Muscle layer of colon (tissue), 2 donors: Measurements from ENCODE around the gene C1QTNF12.
"Not testable (repeated sequence)": the region's sequence is repeated elsewhere in the genome, so short reads cannot be mapped to it uniquely, and the experiment has no call there.

Source experiments
- H3K27ac ChIP-seq: one replicate; pipeline ENCODE4 v1.7.0; 2013; ENCODE audit warnings: low read depth, mild to moderate bottlenecking, low read length, moderate library complexity
- H3K27me3 ChIP-seq, 2 donors: one replicate each; pipeline ENCODE4 v1.7.0; 2013; ENCODE audit warnings: low read length in 2 of 2, mild to moderate bottlenecking in 2 of 2; ENCODE audit not compliant: insufficient read depth in 2 of 2, control insufficient read depth in 1 of 2
- H3K36me3 ChIP-seq: one replicate; pipeline ENCODE4 v1.7.0; 2013; ENCODE audit warnings: mild to moderate bottlenecking, low read length; ENCODE audit not compliant: insufficient read depth
- H3K4me1 ChIP-seq: one replicate; pipeline ENCODE4 v1.7.0; 2013; ENCODE audit warnings: mild to moderate bottlenecking, low read length; ENCODE audit not compliant: insufficient read depth
- H3K4me3 ChIP-seq, 2 donors: one replicate each; pipeline ENCODE4 v1.7.0; 2013; ENCODE audit warnings: low read length in 2 of 2, low read depth in 1 of 2, mild to moderate bottlenecking in 1 of 2, moderate library complexity in 1 of 2
- H3K9ac ChIP-seq: one replicate; pipeline ENCODE4 v1.7.0; 2013; ENCODE audit warnings: low read length
- H3K9me3 ChIP-seq: one replicate; pipeline ENCODE4 v1.7.0; 2013; ENCODE audit warnings: mild to moderate bottlenecking, low read length
- donor health status: abdominal sarcoma.
- donor health status: Adenocarcinoma of cecum.

The C1QTNF12 gene

DNA sequence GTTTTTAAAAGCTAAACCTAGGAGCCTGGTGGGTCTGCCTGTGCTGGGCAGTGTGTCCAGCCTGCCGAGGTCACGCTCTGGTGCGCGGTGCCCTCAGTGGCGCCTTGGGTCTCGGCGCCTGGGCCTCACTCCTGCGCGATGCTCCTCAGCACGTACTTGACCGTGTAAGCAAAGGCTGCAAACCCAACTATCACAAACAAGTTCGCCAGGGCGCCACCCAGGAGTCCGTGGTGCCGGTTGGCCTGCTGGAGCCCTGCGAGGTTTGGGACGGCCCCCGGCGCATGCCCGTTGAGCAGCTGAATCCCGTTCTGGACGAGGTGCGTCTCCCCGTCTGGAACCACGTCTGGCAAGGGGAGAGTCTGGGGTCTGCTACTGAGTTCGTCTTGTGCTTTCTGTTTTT, 8.6 kb upstream of the C1QTNF12 start:
- no peaks in the 10 kb centered on the region for H3K9me3 ChIP-seq
- peaks cover 28% of the 10 kb centered on the region for H3K36me3 ChIP-seq
- no peak overlapping the region for H3K9ac ChIP-seq
- H3K4me3 ChIP-seq, result no peak overlapping the region
- no peak overlapping the region for H3K27ac ChIP-seq
- H3K4me1 ChIP-seq, result no peaks in the 10 kb centered on the region
- no peaks in the 10 kb centered on the region for H3K27me3 ChIP-seq

DNA sequence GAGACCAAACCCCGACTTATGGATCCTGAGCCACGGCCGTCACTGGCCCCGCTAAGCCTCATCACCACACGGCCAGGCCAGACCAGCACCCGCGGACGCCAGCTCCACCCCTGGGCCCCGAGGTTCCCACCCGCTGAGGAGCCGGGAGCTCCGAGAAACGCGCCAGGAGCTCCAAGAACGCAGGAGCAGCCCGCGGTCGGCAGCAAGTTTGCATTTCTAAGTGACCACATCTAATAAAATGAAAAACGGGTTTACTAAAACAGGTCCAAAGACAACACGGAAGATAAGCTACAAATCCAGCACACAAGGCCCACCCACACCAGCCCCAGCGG, 8.1 kb upstream of the C1QTNF12 start:
- H3K27ac ChIP-seq, result no peak overlapping the region
- peaks cover 24% of the 10 kb centered on the region for H3K36me3 ChIP-seq
- no peaks in the 10 kb centered on the region for H3K27me3 ChIP-seq
- no peaks in the 10 kb centered on the region for H3K9me3 ChIP-seq
- no peak overlapping the region for H3K4me3 ChIP-seq
- no peaks in the 10 kb centered on the region for H3K4me1 ChIP-seq
- no peak overlapping the region for H3K9ac ChIP-seq

- no peak overlapping the region for H3K27ac ChIP-seq
- no peaks in the 10 kb centered on the region for H3K9me3 ChIP-seq
- H3K4me1 ChIP-seq, result no peaks in the 10 kb centered on the region
- H3K27me3 ChIP-seq, result no peaks in the 10 kb centered on the region
- peaks cover 22% of the 10 kb centered on the region for H3K36me3 ChIP-seq
- H3K9ac ChIP-seq, result no peak overlapping the region
- no peak overlapping the region for H3K4me3 ChIP-seq
These were observed 7.6 kb upstream of the C1QTNF12 start for GRCh38 chr1:1253972-1254666.

GRCh38 chr1:1253314-1253713, 6.8 kb upstream of the C1QTNF12 start:
- peaks cover 17% of the 10 kb centered on the region for H3K36me3 ChIP-seq
- H3K4me1 ChIP-seq, result no peaks in the 10 kb centered on the region
- no peak overlapping the region for H3K27ac ChIP-seq
- no peak overlapping the region for H3K9ac ChIP-seq
- no peak overlapping the region for H3K4me3 ChIP-seq
- H3K27me3 ChIP-seq, result no peaks in the 10 kb centered on the region
- no peaks in the 10 kb centered on the region for H3K9me3 ChIP-seq

- Histone ChIP-seq H3K27me3 (peaks cover 0 to 19% of the 10 kb centered on the region in 2 donors), H3K9me3 (no peaks in the 10 kb centered on the region), H3K4me3 (no peak overlapping the region), H3K36me3 (peaks cover 12% of the 10 kb centered on the region), H3K4me1 (no peaks in the 10 kb centered on the region), H3K27ac (no peak overlapping the region), H3K9ac (no peak overlapping the region)
These were observed 4.3 kb upstream of the C1QTNF12 start for GRCh38 chr1:1250786-1251284.

DNA sequence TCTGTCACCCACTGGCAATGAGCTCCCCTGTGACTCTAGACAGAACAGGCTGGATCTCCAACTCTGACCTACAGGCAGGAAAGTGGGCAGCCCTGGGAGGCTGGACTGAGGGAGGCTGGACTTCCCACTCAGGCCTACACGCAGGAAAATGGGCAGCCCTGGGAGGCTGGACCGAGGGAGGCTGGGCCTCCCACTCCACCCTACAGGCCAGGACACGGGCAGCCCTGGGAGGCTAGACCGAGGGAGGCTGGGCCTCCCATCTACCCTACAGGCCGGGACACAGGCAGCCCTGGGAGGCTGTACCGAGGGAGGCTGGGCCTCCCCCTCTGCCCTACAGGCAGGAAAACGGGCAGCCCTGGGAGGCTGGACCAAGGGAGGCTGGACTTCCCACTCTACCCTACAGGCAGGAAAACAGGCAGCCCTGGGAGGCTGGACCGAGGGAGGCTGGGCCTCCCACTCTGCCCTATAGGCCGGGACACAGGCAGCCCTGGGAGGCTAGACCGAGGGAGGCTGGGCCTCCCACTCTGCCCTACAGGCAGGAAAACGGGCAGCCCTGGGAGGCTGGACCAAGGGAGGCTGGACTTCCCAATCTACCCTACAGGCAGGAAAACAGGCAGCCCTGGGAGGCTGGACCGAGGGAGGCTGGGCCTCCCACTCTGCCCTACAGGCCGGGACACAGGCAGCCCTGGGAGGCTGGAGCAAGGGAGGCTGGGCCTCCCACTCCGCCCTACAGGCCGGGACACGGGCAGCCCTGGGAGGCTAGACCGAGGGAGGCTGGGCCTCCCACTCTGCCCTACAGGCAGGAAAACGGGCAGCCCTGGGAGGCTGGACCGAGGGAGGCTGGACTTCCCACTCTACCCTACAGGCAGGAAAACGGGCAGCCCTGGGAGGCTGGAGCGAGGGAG, 1.7 kb upstream of the C1QTNF12 start:
- not testable (repeated sequence) for H3K36me3 ChIP-seq, H3K27ac ChIP-seq, H3K9ac ChIP-seq, H3K4me3 ChIP-seq, H3K9me3 ChIP-seq, H3K4me1 ChIP-seq
- peaks cover 0 to 31% of the 10 kb centered on the region in 2 donors for H3K27me3 ChIP-seq

DNA sequence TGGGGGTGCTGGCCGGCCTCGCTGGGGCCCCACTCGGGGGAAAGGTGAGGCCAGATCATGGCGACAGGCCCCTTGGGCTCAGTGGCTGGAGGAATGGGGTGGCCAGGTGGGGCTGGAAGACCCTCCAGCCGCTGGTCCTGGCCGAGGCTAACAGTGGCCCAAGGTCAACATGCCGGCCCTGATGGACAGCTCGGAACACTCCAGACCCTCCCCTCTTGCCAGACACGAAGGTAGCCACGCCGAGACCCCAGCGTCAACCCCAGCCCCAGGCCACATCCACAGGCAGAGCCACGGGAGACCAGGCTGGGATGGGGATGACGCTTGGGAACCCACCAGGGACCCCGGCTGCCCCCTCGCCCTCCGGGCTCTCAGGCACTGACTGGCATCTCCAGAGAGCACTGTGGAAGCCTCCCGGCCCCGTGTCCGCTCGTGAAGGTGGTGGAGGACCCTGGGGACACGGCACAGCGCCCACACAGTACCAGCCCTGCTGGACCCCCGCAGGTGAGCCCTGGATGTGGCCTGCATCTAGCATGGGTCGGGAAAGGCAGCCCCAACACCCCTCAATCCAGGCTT, 905 bp upstream of the C1QTNF12 start:
- H3K4me1 ChIP-seq, result no peaks in the 10 kb centered on the region
- no peak overlapping the region for H3K9ac ChIP-seq
- H3K36me3 ChIP-seq, result no peaks in the 10 kb centered on the region
- no peak overlapping the region for H3K4me3 ChIP-seq
- no peak overlapping the region for H3K27ac ChIP-seq
- H3K27me3 ChIP-seq, result peaks cover 0 to 31% of the 10 kb centered on the region in 2 donors
- H3K9me3 ChIP-seq, result no peaks in the 10 kb centered on the region

GRCh38 chr1:1245817-1246576, 525 bp downstream of the C1QTNF12 start:
- Histone ChIP-seq H3K9me3 (no peaks in the 10 kb centered on the region), H3K27ac (no peak overlapping the region), H3K27me3 (peaks cover 0 to 32% of the 10 kb centered on the region in 2 donors), H3K9ac (no peak overlapping the region), H3K36me3 (no peaks in the 10 kb centered on the region), H3K4me1 (no peaks in the 10 kb centered on the region), H3K4me3 (no peak overlapping the region)

- H3K27ac ChIP-seq, result no peak overlapping the region
- H3K4me1 ChIP-seq, result no peaks in the 10 kb centered on the region
- peaks cover 0 to 35% of the 10 kb centered on the region in 2 donors for H3K27me3 ChIP-seq
- H3K9me3 ChIP-seq, result no peaks in the 10 kb centered on the region
- H3K9ac ChIP-seq, result no peak overlapping the region
- H3K36me3 ChIP-seq, result no peaks in the 10 kb centered on the region
- H3K4me3 ChIP-seq, result no peak overlapping the region
These were observed 1.2 kb downstream of the C1QTNF12 start for GRCh38 chr1:1245178-1245816.

DNA sequence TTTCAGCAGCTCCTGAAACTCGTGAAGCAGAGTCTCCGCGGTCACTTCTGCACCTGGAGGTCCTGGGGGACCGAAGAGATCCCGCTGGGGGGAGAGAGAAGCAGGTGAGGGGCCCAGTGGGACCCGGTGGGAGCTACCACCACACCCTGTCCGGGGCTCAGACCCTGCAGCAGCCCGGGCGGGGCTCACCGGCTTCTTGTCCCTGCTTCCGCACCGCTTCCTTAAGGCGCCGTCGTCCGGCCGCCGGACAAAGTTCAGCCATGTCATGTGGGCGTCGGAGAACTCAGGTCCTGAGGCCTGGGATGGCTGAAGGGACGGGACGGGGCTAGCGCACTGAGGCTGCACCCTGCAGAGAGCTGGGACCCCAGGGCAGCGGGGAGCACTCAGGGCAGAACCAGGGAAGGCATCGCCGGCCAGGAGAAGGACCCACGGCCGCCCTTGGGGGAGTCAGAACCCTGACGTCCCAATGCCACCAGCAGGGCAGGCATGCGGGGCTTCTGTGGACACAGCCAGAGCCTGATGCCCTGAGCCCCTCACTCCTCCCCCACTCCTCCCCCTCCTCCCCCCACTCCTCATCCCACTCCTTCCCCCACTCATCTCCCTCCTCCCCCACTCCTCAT, 2.2 kb downstream of the C1QTNF12 start:
- Histone ChIP-seq H3K4me1 (no peaks in the 10 kb centered on the region), H3K4me3 (no peak overlapping the region), H3K27me3 (peaks cover 0 to 45% of the 10 kb centered on the region in 2 donors), H3K9me3 (no peaks in the 10 kb centered on the region), H3K9ac (no peak overlapping the region), H3K27ac (no peak overlapping the region), H3K36me3 (no peaks in the 10 kb centered on the region)
